HEK293 (cell line): ENCODE measurements around the gene MAGED4.
"Not testable (repeated sequence)": the region's sequence is repeated elsewhere in the genome, so short reads cannot be mapped to it uniquely, and the experiment has no call there.

Experiments used
- CTCF ChIA-PET: fragments of 350-600 bp; formaldehyde crosslinking; extraction: SDS; loops from one replicate; lab custom pipeline; 2021; ENCODE audit warnings: antibody characterized with exemption; lab: Yijun Ruan, JAX
- POLR2A ChIA-PET: fragments of 300-600 bp; formaldehyde crosslinking; extraction: SDS; loops from one replicate; lab custom pipeline; 2020; ENCODE audit warnings: antibody characterized with exemption, inconsistent platforms; lab: Yijun Ruan, JAX
- H3K27ac ChIP-seq: fragments of 200-500 bp; sonication (Bioruptor generic); 2 replicates; pipeline ENCODE4 v1.5.1; 2014; ENCODE audit warnings: low read depth, low read length, control low read depth, inconsistent platforms; ENCODE audit errors: extremely low read depth
- H3K36me3 ChIP-seq, 2 experiments: fragments of 200-500 bp in 1 of 2; sonication (Bioruptor generic) in 1 of 2; 1 replicate in 1 of 2; 2 replicates in 1 of 2; pipeline ENCODE4 v1.5.1; 2014 to 2017; ENCODE audit warnings: inconsistent platforms in 2 of 2, low read length in 2 of 2; ENCODE audit not compliant: control insufficient read depth in 2 of 2, insufficient read depth in 1 of 2
- H3K4me1 ChIP-seq: fragments of 200-500 bp; sonication (Bioruptor generic); 2 replicates; pipeline ENCODE4 v1.5.1; 2014; ENCODE audit warnings: mild to moderate bottlenecking, low read length, inconsistent platforms; ENCODE audit not compliant: control insufficient read depth, insufficient read depth
- H3K4me3 ChIP-seq: 2 replicates; pipeline ENCODE4 v1.5.1; 2011; ENCODE audit warnings: low read depth, mild to moderate bottlenecking, control low read depth, low read length, moderate library complexity
- H3K9me3 ChIP-seq: fragments of 200-500 bp; sonication (Bioruptor generic); 2 replicates; pipeline ENCODE4 v1.5.1; 2014; ENCODE audit warnings: low read depth, low read length, inconsistent platforms; ENCODE audit not compliant: control insufficient read depth, insufficient read depth
- ZNF132 ChIP-seq: fragments of 450-650 bp; formaldehyde crosslinking; IDR thresholded peaks from 2 replicates; pipeline ENCODE4 v1.5.1; 2017; ENCODE audit warnings: missing biosample characterization, missing genetic modification characterization, borderline replicate concordance
- ZNF610 ChIP-seq: fragments of 450-650 bp; formaldehyde crosslinking; IDR thresholded peaks from 2 replicates; pipeline ENCODE4 v1.5.1; 2016; ENCODE audit warnings: missing biosample characterization, missing genetic modification characterization, borderline replicate concordance
- TF ChIP-seq, protein P1 (sequence below): fragments of 450-650 bp; formaldehyde crosslinking; optimal IDR thresholded peaks from 2 replicates; pipeline ENCODE3; 2016; ENCODE audit warnings: missing biosample characterization, mild to moderate bottlenecking, missing genetic modification characterization
- TF ChIP-seq, protein P2 (sequence below): fragments of 450-650 bp; formaldehyde crosslinking; IDR thresholded peaks from 2 replicates; pipeline ENCODE4 v1.5.1; 2016; ENCODE audit warnings: missing biosample characterization, missing genetic modification characterization

Gene MAGED4

GRCh38 chrX:52140020-52140419 is 44.7 kb upstream of the MAGED4 start (continued):
- TF ChIP-seq, protein P1, sequence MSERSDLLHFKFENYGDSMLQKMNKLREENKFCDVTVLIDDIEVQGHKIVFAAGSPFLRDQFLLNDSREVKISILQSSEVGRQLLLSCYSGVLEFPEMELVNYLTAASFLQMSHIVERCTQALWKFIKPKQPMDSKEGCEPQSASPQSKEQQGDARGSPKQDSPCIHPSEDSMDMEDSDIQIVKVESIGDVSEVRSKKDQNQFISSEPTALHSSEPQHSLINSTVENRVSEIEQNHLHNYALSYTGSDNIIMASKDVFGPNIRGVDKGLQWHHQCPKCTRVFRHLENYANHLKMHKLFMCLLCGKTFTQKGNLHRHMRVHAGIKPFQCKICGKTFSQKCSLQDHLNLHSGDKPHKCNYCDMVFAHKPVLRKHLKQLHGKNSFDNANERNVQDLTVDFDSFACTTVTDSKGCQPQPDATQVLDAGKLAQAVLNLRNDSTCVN (tag by site-specific recombination): no peak
- TF ChIP-seq, protein P2, sequence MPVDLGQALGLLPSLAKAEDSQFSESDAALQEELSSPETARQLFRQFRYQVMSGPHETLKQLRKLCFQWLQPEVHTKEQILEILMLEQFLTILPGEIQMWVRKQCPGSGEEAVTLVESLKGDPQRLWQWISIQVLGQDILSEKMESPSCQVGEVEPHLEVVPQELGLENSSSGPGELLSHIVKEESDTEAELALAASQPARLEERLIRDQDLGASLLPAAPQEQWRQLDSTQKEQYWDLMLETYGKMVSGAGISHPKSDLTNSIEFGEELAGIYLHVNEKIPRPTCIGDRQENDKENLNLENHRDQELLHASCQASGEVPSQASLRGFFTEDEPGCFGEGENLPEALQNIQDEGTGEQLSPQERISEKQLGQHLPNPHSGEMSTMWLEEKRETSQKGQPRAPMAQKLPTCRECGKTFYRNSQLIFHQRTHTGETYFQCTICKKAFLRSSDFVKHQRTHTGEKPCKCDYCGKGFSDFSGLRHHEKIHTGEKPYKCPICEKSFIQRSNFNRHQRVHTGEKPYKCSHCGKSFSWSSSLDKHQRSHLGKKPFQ: no peak
- no peak for TF ChIP-seq ZNF610

GRCh38 chrX:52150667-52151066 is 34.0 kb upstream of the MAGED4 start:
- H3K36me3 ChIP-seq, CTCF ChIA-PET, H3K9me3 ChIP-seq, H3K4me3 ChIP-seq, H3K4me1 ChIP-seq, H3K27ac ChIP-seq, POLR2A ChIA-PET: not testable (repeated sequence)

- CTCF ChIA-PET, H3K9me3 ChIP-seq, POLR2A ChIA-PET, H3K4me3 ChIP-seq, H3K27ac ChIP-seq, H3K4me1 ChIP-seq, H3K36me3 ChIP-seq: not testable (repeated sequence)
Observed at GRCh38 chrX:52160140-52160539, 24.5 kb upstream of the MAGED4 start.

GRCh38 chrX:52166840-52167239 is 17.8 kb upstream of the MAGED4 start:
- ChIA-PET CTCF (no interaction called here), POLR2A (no interaction called here)
- Histone ChIP-seq H3K36me3 (no peaks in the 10 kb centered on the region), H3K9me3 (no peaks in the 10 kb centered on the region), H3K4me1 (no peaks in the 10 kb centered on the region), H3K4me3 (no peak overlapping the region), H3K27ac (no peak overlapping the region)
- no peak for TF ChIP-seq ZNF132 (tag by site-specific recombination)

- H3K4me3 ChIP-seq, H3K4me1 ChIP-seq, H3K27ac ChIP-seq, CTCF ChIA-PET, POLR2A ChIA-PET, H3K36me3 ChIP-seq, H3K9me3 ChIP-seq: not testable (repeated sequence)
Observed at GRCh38 chrX:52171055-52171454, 13.6 kb upstream of the MAGED4 start.

DNA sequence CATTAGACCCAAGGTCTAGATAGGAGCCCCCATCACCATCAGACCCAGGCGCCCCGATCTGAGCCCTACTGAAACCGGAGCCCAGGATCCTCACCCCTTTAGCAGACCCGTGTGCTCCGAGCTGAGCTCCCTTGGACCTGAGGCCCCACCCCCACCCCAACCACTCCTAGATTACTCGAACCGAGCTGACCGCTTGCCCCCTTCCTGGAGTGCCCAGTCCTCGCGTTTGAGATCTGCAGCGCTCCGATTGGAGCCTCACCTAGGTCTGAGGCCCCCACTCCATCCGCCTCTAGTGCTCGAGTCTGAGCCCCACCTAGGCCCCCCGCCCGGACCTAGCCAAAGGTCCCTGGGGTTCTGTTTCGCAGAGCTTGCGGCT is 378 bp downstream of the MAGED4 start:
- CTCF ChIA-PET, H3K4me1 ChIP-seq, H3K4me3 ChIP-seq, H3K27ac ChIP-seq, H3K9me3 ChIP-seq, H3K36me3 ChIP-seq, POLR2A ChIA-PET: not testable (repeated sequence)

DNA sequence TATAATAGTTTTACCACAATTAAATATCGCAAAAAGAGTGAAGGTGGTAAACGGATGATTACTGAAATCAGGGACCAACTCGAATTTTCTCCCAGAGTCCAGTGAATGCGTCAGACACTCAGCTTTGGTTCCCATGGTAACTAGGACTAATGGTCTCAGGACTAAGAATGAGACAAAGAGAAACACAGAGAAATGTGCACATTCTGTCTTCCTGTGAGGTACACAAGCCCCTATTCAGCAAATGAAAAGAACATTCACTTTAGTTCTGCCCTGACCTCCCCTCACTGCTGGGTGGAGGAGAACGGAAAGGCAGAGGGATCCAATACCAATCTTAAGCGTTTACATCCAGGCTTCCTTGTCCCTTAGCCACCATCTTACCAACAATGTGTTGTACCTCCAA is 26.7 kb downstream of the MAGED4 start:
- H3K4me1 ChIP-seq, POLR2A ChIA-PET, CTCF ChIA-PET, H3K9me3 ChIP-seq, H3K27ac ChIP-seq, H3K4me3 ChIP-seq, H3K36me3 ChIP-seq: not testable (repeated sequence)
